ENCODE data around the gene C3orf18. TPM values are rescaled to one million over a fixed set of nuclear protein-coding genes. Genes with fewer than 3 reads are reported as not detected.

C3orf18 gene
- total RNA-seq, 1 experiment from 2014 or later: 5.0 TPM

DNA sequence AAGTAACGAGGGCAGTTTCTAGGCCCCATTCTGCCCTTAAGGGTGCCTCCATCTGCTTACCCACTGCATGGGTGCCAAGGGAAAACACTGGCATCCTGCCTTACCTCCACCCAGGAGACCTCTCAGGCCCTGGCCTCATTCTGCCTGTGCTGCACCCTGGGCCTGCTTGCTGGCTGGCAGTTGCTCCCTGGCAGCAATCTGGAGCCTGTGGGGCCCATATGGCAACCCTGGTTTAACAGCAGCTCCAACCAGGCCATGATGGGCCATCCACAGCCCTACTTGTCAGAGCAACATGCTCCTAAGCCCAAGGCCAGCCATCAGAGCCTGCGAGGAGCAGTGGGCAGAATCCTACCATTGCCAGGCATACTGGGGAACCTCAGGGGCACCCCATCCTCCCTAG lies 3.7 kb downstream of the C3orf18 start:
- ATAC-seq (no peak), DNase-seq (ENCODE audit: low read depth, low spot score) (no peak)
- BruUV-seq (replicated peaks): no TSS peak
- in situ Hi-C loops (cut with HindIII; ENCODE audit: low pct_unique_long_range_greater_than_20kb, low sequenced_read_pairs) (no loop called here), intact Hi-C loops (cut with micrococcal nuclease; ENCODE audit: unreplicated experiment) (no loop called here)
- Histone ChIP-seq H3K36me3 (ENCODE audit: control insufficient read depth, insufficient read depth, low read length) (no peaks in the 10 kb centered on the region), H3K27me3 (ENCODE audit: control insufficient read depth, insufficient read depth, low read length) (no peaks in the 10 kb centered on the region), H3K4me3 (ENCODE audit: low read depth in 2 of 2, low read length in 2 of 2) (no peak overlapping the region), H3K4me1 (ENCODE audit: control insufficient read depth, insufficient read depth, low read length) (peaks cover 9% of the 10 kb centered on the region), H3K9me3 (ENCODE audit: control insufficient read depth, insufficient read depth, low read depth, low read length) (no peaks in the 10 kb centered on the region), H3K27ac (ENCODE audit: low read length) (no peak overlapping the region)
- CTCF ChIA-PET: interaction anchor here (0.6 kb wide), 1 partner anchor 206 kb away, joined by 3 read pairs; no protein-coding TSS in a partner anchor
- POLR2A ChIA-PET: no interaction called here
- TF ChIP-seq TCF7L2 (IDR thresholded peaks at IDR 0.05; ENCODE audit: low read depth, low read length): no peak
- TF ChIP-seq, protein P1, sequence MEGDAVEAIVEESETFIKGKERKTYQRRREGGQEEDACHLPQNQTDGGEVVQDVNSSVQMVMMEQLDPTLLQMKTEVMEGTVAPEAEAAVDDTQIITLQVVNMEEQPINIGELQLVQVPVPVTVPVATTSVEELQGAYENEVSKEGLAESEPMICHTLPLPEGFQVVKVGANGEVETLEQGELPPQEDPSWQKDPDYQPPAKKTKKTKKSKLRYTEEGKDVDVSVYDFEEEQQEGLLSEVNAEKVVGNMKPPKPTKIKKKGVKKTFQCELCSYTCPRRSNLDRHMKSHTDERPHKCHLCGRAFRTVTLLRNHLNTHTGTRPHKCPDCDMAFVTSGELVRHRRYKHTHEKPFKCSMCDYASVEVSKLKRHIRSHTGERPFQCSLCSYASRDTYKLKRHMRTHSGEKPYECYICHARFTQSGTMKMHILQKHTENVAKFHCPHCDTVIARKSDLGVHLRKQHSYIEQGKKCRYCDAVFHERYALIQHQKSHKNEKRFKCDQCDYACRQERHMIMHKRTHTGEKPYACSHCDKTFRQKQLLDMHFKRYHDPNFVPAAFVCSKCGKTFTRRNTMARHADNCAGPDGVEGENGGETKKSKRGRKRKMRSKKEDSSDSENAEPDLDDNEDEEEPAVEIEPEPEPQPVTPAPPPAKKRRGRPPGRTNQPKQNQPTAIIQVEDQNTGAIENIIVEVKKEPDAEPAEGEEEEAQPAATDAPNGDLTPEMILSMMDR (IDR thresholded peaks at IDR 0.05): no peak
- TF ChIP-seq SIN3A (IDR thresholded peaks at IDR 0.05; ENCODE audit: borderline replicate concordance, insufficient read depth, low read depth, low read length): no peak
- no peak for TF ChIP-seq POLR2AphosphoS5 (IDR thresholded peaks at IDR 0.05; ENCODE audit: low read depth, low read length)
- TF ChIP-seq, protein P2, sequence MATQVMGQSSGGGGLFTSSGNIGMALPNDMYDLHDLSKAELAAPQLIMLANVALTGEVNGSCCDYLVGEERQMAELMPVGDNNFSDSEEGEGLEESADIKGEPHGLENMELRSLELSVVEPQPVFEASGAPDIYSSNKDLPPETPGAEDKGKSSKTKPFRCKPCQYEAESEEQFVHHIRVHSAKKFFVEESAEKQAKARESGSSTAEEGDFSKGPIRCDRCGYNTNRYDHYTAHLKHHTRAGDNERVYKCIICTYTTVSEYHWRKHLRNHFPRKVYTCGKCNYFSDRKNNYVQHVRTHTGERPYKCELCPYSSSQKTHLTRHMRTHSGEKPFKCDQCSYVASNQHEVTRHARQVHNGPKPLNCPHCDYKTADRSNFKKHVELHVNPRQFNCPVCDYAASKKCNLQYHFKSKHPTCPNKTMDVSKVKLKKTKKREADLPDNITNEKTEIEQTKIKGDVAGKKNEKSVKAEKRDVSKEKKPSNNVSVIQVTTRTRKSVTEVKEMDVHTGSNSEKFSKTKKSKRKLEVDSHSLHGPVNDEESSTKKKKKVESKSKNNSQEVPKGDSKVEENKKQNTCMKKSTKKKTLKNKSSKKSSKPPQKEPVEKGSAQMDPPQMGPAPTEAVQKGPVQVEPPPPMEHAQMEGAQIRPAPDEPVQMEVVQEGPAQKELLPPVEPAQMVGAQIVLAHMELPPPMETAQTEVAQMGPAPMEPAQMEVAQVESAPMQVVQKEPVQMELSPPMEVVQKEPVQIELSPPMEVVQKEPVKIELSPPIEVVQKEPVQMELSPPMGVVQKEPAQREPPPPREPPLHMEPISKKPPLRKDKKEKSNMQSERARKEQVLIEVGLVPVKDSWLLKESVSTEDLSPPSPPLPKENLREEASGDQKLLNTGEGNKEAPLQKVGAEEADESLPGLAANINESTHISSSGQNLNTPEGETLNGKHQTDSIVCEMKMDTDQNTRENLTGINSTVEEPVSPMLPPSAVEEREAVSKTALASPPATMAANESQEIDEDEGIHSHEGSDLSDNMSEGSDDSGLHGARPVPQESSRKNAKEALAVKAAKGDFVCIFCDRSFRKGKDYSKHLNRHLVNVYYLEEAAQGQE (IDR thresholded peaks at IDR 0.05; ENCODE audit: insufficient read depth in 1 of 2, low read depth in 2 of 2, low read length in 1 of 2): no peak

- ChIA-PET CTCF (no interaction called here), POLR2A (no interaction called here)
- ATAC-seq (no peak), DNase-seq (ENCODE audit: low read depth, low spot score) (no peak)
- peaks cover 4% of the 10 kb centered on the region for H3K4me1 ChIP-seq (ENCODE audit: control insufficient read depth, insufficient read depth, low read length)
- no peaks in the 10 kb centered on the region for H3K36me3 ChIP-seq (ENCODE audit: control insufficient read depth, insufficient read depth, low read length)
- intact Hi-C loops (cut with micrococcal nuclease; ENCODE audit: unreplicated experiment) (no loop called here), in situ Hi-C loops (cut with HindIII; ENCODE audit: low pct_unique_long_range_greater_than_20kb, low sequenced_read_pairs) (no loop called here)
- H3K27me3 ChIP-seq (ENCODE audit: control insufficient read depth, insufficient read depth, low read length): no peaks in the 10 kb centered on the region
- TF ChIP-seq, protein P2 (IDR thresholded peaks at IDR 0.05; ENCODE audit: insufficient read depth in 1 of 2, low read depth in 2 of 2, low read length in 1 of 2): no peak
- TF ChIP-seq SIN3A (IDR thresholded peaks at IDR 0.05; ENCODE audit: borderline replicate concordance, insufficient read depth, low read depth, low read length) (no peak), POLR2AphosphoS5 (IDR thresholded peaks at IDR 0.05; ENCODE audit: low read depth, low read length) (no peak), TCF7L2 (IDR thresholded peaks at IDR 0.05; ENCODE audit: low read depth, low read length) (no peak)
- TF ChIP-seq, protein P1 (IDR thresholded peaks at IDR 0.05): no peak
- BruUV-seq (replicated peaks): no TSS peak
- no peak overlapping the region for H3K27ac ChIP-seq (ENCODE audit: low read length)
- no peaks in the 10 kb centered on the region for H3K9me3 ChIP-seq (ENCODE audit: control insufficient read depth, insufficient read depth, low read depth, low read length)
- H3K4me3 ChIP-seq (ENCODE audit: low read depth in 2 of 2, low read length in 2 of 2): no peak overlapping the region
These were observed 4.7 kb downstream of the C3orf18 start for GRCh38 chr3:50562861-50563260.

Measured in Panc1 (cell line).